ENCODE measurements around the gene CAPN13. TPM values are rescaled to one million over a fixed set of nuclear protein-coding genes. Genes with fewer than 3 reads are reported as not detected.

The CAPN13 gene
- total RNA-seq, 1 experiment from 2014 or later = not detected

GRCh38 chr2:30786923-30787685, 20.1 kb downstream of the CAPN13 start:
- BruUV-seq (replicated peaks) = no TSS peak
- CTCF ChIA-PET = no interaction called here
- no peak for DNase-seq (ENCODE audit: low read depth, low spot score)
- no peaks in the 10 kb centered on the region for H3K36me3 ChIP-seq (ENCODE audit: control insufficient read depth, insufficient read depth, low read length)
- TF ChIP-seq SIN3A (IDR thresholded peaks at IDR 0.05; ENCODE audit: borderline replicate concordance, insufficient read depth, low read depth, low read length) = no peak
- TF ChIP-seq POLR2AphosphoS5 (IDR thresholded peaks at IDR 0.05; ENCODE audit: low read depth, low read length) = no peak
- TF ChIP-seq REST (IDR thresholded peaks at IDR 0.05; ENCODE audit: insufficient read depth in 1 of 2, low read depth in 2 of 2, low read length in 1 of 2) = no peak
- H3K4me3 ChIP-seq (ENCODE audit: low read depth in 2 of 2, low read length in 2 of 2) = no peak overlapping the region
- intact Hi-C loops (cut with micrococcal nuclease; ENCODE audit: unreplicated experiment) = no loop called here
- H3K4me1 ChIP-seq (ENCODE audit: control insufficient read depth, insufficient read depth, low read length) = no peaks in the 10 kb centered on the region
- H3K27me3 ChIP-seq (ENCODE audit: control insufficient read depth, insufficient read depth, low read length) = peaks cover 8% of the 10 kb centered on the region
- H3K9me3 ChIP-seq (ENCODE audit: control insufficient read depth, insufficient read depth, low read depth, low read length) = no peaks in the 10 kb centered on the region
- H3K27ac ChIP-seq (ENCODE audit: low read length) = no peak overlapping the region
- POLR2A ChIA-PET = no interaction called here
- in situ Hi-C loops (cut with HindIII; ENCODE audit: low pct_unique_long_range_greater_than_20kb, low sequenced_read_pairs) = no loop called here
- ATAC-seq = no peak

GRCh38 chr2:30784682-30785081, 22.6 kb downstream of the CAPN13 start:
- CTCF ChIA-PET = no interaction called here
- POLR2A ChIA-PET = no interaction called here
- H3K4me1 ChIP-seq (ENCODE audit: control insufficient read depth, insufficient read depth, low read length) = no peaks in the 10 kb centered on the region
- in situ Hi-C loops (cut with HindIII; ENCODE audit: low pct_unique_long_range_greater_than_20kb, low sequenced_read_pairs) = no loop called here
- no peaks in the 10 kb centered on the region; the same call in 1 of the 2 replicates for H3K27me3 ChIP-seq (ENCODE audit: control insufficient read depth, insufficient read depth, low read length)
- no peak overlapping the region for H3K4me3 ChIP-seq (ENCODE audit: low read depth in 2 of 2, low read length in 2 of 2)
- BruUV-seq (replicated peaks) = no TSS peak
- no peaks in the 10 kb centered on the region for H3K9me3 ChIP-seq (ENCODE audit: control insufficient read depth, insufficient read depth, low read depth, low read length)
- intact Hi-C loops (cut with micrococcal nuclease; ENCODE audit: unreplicated experiment) = no loop called here
- H3K27ac ChIP-seq (ENCODE audit: low read length) = no peak overlapping the region
- no peaks in the 10 kb centered on the region for H3K36me3 ChIP-seq (ENCODE audit: control insufficient read depth, insufficient read depth, low read length)
- DNase-seq (ENCODE audit: low read depth, low spot score) = no peak
- no peak for TF ChIP-seq TCF7L2 (IDR thresholded peaks at IDR 0.05; ENCODE audit: low read depth, low read length)
- no peak for TF ChIP-seq SIN3A (IDR thresholded peaks at IDR 0.05; ENCODE audit: borderline replicate concordance, insufficient read depth, low read depth, low read length)
- no peak for TF ChIP-seq POLR2AphosphoS5 (IDR thresholded peaks at IDR 0.05; ENCODE audit: low read depth, low read length)
- no peak for TF ChIP-seq REST (IDR thresholded peaks at IDR 0.05; ENCODE audit: insufficient read depth in 1 of 2, low read depth in 2 of 2, low read length in 1 of 2)
- no peak for TF ChIP-seq CTCF (IDR thresholded peaks at IDR 0.05)
- no peak for ATAC-seq
